T follicular helper cell (primary cell): ENCODE results near the gene PHF2.

Experiments used
- DNase-seq: peaks from one replicate; pipeline ENCODE4 v3.0.0-alpha.2; 2020; ENCODE audit warnings: low read depth

PHF2 gene

DNA sequence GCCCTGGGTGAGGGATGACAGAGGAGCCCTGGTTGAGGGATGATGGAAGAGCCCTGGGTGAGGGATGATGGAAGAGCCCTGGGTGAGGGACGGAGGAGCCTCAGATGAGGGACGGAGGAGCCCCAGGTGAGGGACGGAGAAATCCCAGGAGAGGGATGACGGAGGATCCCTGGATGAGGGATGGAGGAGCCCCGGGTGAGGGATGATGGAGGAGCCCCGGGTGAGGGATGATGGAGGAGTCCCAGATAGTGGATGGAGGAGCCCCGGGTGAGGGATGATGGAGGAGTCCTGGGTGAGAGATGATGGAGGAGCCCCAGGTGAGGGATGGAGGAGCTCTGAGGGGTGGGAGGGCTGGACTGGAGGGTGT lies 10.9 kb downstream of the PHF2 start:
- DNase-seq, result no peak

DNA sequence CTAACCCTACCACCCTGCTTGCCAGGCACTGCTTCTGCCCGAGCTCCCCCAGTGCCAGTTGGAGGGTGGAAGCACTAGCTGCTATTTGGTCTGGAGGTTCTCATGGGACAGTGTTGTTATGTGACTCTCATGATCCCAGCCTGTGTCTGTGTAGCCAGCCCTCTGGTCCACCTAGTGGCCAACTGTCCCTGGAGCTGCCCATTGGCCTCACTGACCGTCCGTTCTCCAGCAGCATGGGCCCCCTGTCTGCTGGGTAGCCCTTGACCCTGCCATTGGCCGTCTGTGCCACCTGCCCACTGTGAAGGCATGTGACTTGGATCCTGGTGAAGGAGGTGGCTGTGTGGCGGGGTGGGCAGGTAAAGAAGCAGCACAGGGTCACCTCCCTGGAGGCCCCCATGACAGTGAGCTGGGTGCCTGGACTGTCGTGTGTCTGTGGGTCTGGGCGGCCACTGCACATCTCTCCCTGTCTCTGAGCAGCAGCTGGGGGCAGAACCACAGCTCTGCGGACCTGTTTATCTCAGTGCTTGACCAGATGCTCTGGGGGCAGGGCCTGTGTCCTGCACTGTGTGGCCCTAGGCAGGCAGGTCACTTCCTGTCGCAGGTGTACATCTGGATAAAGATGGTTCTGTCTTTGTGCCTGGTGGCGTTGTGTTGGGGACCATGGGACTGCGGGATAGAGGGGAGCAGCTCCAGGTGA lies 11.4 kb downstream of the PHF2 start:
- no peak for DNase-seq

DNA sequence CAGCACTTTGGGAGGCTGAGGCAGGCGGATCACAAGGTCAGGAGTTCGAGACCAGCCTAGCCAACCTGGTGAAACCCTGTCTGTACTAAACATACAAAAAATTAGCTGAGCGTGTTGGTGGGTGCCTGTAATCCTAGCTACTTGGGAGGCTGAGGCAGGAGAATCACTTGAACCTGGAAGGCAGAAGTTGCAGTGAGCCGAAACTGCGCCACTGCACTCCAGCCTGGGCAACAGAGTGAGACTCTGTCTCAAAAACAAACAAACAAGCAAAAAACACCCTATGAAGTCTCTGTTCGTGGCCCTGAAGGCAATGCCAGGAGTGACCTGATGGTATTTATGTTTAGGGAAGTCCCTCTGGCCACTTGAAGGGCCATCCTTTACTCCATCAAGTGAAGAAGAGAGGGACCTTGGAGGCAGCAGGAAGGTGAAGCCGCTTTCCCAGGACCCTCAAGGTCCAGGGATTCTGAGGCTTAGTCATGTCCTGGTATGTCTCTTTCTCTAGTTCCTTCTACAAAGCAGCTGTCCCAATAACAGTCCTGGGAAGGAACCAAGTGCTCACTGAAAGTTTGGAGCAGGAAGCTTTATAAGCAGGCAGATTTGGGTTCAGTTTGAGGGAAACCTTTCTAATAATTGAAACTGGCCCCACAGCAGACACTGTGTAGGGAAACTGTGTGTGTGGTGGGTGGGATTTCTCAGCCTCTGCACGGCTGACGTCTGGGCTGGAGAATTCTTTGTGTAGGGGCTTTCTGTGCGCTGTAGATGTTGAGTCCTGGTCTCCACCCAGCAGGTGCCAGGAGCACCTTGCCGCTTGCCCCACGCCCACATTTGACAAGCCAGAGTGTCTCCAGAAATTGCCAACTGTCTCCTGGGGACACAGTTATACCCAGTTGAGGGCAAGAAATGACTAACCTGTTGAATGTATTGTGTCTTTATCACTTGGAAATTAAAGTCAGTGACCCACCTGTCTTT lies 12.5 kb downstream of the PHF2 start:
- DNase-seq, result no peak

DNA sequence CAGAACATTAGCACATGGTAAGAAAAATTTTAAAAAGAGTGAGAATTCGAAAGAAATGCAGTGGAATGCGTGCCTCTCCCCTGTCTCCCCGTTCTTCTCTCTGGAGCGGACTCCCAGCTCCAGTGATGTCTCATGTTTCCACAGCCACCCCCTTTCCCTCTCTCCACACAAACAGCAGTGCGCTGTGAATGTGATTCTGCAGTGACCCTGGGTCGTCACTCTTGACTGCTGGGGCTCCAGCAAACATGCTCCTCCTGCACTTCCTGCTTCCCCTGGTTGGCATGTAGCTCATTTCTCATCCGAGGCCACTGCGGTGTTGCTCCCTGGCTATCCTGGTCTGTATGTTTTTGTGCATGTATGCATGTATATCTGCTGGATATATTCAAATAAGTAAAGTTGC lies 13.3 kb downstream of the PHF2 start:
- no peak for DNase-seq

DNA sequence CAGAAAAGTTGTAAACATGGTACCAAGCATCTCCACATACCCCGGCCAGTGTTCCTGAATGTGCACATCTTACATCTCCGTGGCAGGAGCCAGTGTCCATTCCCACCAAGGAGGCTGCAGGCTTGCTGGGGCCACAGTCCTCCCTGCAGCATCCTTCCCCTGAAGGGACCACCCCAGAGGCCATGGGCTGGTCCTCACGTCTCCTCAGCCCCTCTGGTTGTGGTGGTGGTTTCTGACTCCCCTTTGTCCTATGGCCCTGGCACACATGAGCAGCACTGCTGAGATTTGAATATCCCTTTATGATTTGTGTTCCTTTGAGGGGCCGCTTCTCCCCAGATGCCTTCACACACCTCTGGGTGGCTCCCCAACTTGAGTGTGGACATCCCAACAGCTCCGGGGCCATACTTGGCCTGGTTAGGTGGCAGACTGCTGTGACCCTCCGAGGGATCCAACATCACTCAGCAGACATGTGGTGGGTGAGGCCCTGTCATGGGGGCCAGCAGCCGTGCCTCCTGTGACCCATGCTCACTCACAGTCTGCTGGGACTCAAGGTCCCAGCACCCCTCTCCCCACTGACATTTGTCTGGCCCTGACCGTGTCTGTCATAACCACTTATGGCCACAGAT lies 14.3 kb downstream of the PHF2 start:
- no peak for DNase-seq

DNA sequence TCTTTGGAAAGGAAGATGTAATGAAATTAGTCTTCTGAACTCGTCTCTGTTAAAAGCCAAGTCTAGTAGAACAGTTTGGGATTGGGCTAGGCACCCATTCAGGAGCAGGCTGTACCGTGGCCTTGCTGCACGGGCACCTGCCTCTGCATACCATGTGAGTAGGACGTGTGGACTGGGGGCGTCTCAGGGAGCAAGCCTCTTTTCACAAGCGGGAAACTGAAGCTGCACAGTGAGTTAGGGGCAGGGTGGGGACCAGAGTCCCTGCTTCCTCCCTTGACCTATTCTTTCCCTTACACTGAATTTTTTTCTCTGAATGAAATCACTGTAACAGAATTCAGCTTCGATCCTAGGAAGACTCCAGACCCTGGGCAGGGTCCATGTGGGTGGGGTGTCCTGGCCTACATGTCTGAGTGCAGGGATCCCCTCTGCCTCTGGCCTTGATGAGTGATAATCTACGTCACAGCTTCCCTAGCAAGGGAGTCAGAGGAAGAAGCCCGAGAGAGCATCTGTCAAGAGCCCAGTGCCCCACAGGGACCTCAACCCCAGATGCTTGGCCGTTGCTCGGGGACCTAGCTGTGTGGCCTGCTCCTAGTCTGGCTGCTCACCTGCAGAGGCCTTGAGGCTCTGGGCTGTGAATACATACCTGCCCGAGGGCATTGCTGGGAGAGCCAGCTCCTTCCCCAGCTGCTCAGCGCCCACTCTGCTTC lies 15.1 kb downstream of the PHF2 start:
- DNase-seq, result no peak

DNA sequence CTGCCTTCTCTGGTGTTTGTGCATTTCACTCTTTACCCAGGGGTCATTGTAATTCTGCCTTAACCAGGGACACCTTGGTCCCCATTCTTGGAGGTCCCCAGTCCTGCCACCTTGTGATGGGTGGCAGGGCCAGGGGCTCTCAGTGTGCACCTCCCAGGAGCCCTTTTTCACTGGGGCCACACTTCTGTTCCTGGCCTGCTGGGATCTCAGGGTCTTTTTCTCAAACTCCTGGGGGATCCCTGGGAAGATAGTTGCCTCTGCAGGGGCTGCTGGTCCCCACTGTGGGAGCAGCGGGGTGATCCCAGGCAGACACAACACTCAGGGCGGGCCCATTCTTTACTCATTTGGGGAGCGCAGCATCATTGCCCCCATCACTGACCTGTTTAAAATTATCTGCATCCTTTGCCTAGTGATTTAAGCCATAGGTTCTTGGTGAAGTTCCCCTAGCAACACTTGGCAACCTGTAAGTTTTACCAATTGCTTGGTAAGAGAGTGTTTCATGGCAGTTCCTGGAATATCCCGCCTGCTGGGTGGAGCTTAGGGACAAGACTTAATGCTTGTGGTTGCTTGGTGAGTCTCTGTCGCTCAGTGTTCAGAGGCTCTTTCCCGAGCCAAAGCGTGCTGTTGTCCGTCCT lies 15.7 kb downstream of the PHF2 start:
- DNase-seq, result no peak

DNA sequence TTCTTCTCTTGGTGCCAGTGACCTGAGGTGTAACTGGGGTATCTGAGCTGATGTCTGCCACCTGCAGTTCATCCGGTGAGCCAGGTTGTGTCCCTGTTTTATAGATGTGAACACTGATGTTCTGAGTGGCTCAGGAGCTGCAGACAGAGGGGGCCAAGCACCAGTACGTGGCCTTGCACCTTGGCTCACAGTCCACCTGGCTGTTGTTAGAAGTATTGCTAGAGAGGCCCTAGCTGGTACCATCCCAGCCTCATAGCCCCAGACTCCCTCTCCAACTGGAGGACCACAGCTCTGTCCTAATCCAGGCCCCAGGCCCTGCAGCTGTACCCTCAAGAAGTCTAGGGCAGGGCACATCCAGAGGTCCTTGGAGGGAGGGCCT lies 16.2 kb downstream of the PHF2 start:
- DNase-seq, result no peak

DNA sequence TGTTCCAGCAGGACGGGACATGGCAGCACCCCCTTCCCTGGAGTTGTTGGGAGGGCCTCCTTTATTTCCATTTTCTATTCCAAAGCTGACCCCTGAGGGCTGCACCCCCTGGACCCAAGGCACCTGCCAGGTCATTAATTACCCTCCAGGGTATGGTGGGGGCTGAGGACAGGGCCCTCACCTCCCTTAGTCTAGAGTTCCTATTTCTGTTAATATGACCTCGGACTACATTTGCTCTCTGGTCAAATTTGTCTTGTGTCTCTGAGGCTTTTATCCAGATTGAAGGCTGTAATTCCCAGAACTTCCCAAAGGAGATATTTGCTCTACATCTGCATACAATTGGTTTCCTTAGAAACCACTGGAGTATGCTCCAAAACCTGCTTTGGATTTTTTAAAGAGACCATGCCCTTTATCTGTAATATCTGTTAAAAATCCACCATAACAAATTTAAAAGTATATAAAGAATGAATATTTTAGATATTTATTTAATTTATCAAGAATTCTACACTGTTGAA lies 16.8 kb downstream of the PHF2 start:
- no peak for DNase-seq

DNA sequence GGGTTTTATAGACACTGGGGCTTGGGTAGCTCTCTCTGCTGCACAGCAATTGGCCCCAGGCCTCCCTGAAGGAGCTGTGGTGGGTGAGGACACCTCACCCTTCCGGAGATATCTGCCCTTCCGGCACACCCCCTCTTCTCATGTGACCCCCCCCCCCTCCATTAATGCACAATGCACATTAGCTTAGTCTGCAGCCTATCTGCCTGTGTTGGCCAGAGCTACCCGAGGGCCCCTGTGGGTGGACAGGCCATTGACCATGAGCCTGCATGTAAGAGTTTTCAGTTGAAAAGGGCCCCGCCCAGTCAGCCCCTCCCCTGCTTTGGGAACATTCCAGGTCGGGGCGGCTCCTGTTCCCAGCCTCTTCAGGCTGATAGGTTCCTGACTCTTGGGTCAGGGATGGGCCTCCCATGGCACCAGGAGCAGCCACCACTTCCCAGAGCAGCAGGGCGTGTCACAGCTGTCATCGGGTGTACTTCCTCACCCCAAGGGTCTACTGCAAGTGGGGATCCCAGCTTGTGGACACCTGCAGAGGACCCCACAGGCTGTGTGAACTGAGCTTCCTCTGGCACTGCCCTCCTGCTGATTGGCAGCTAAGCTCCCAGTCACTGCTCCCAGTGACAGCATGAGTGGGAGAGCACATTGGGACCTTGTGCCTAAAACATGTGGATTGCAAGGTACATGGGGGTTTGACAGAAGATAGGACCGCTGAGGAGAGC lies 17.8 kb downstream of the PHF2 start:
- DNase-seq, result no peak

DNA sequence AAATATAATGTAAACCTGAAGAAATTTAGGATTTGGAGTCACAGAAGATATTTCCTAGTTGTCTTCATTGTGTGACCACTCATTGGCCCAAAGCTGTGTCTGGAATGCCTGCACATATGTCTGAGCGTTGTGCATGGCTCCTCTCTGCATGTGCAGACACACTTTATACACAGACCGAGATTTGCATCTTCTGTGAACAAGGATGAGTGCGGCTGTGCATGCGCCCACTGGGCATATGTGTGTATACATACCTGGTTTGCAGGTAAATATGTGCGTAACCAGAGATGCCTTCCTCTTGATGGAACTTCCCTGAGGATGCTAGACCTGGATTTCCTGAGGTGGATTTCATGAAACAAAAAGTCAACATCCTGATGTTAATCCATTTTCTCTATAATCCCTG lies 19.1 kb downstream of the PHF2 start:
- DNase-seq, result no peak

DNA sequence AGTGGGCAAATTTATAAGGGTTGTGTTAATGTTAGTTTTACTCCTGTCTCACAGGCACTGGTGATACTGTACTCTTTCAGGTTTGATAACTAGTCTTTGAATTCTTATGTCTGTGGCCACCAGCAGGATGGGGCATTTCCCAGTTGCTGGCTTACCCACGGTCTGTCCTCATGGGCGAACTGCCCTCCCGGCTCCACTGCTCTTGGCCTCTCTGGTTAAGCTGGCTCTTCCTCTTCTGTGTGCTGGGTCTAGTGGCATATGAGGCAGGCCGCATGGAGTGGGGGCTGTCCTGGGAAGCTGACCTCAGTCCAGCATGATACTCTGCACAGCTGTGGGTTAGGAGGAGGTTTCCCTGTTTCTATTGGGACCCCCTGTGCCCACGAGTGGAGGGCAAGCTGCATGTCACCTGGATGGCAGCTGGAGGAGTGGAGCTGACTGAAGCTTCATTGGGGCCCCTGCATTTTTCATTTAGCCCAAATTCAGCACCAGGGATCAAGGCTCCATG lies 19.5 kb downstream of the PHF2 start:
- no peak for DNase-seq

DNA sequence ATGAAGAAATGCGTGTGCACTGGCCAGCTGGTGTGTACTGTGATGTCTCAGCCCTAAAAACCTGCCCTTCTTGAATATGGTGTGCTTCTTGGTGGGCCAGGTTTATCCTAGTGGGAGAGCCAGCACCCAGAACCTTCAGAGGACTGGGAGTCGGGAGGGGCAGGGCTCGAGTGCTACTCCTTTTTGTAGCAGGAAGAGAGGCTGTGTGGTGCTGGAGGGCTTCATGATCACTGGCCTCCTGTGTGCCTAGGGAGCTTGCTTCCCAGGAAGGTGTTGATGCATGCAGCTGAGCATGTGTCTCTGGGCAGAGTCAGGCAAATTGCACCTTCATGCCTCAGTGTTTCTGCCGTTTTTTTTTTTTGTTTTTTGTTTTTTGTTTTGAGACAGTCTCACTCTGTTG lies 20.0 kb downstream of the PHF2 start:
- no peak for DNase-seq

DNA sequence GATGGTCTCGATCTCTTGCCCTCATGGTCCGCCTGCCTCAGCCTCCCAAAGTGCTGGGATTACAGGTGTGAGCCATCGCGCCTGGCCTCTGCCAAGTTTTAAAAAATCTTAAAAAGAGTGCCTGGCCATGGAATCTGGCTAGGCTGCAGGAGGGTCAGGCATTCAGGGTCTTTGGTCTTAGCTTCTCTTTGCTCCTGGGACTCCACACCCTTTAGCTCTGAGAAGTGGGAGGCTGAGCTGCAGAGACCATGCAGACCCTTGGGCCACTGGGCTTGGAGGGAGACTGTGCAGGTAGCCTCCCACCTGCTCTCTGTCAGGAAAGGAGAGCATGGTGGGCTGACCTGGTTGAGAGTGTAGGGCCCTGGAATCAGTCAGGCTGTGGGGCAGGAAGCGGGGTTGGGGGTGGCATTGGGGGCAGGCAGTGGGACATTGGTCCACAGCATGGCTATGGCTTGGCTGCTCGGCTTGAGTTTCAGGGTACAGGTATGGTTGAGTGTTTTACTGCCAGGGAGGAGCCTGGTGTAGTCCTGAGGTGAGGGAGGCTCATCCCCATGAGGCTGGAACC lies 20.8 kb downstream of the PHF2 start:
- DNase-seq, result no peak

DNA sequence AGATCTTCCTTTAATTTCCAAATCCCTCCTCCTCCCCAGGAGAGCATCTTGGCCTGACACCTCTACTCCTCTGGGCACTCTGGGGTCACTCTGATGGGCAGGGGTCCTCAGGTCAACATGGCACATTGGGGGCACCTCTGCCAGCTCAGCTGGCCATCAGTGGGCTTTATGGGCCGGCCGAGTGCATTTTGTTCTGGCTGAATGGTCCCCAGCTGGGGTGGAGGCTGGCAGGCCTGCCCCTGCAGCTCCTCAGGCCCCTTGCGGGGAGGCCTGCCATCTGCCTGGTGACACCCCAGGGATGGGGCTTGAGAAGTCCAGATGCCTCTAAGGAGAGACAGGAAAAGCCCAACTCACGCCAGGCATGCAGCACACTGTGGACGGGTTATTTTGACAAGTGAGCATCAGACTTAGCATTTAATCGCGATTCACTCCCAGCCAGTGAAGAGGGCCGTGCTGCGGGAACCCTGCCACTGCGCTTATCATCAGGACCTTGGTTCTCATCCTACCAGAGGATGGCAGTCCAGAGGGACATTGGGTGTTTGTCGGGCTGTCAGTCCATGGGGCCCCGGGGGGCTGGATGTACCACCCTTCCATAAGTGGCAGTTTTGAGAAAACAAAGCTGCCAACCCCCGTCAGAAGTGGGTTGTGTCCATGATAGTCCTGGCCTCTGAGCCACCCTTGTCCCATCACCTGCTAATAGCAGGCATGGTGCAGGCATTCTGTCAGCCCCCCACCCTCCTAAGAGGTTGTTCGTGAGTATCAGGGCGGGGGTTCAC lies 21.7 kb downstream of the PHF2 start:
- no peak for DNase-seq

DNA sequence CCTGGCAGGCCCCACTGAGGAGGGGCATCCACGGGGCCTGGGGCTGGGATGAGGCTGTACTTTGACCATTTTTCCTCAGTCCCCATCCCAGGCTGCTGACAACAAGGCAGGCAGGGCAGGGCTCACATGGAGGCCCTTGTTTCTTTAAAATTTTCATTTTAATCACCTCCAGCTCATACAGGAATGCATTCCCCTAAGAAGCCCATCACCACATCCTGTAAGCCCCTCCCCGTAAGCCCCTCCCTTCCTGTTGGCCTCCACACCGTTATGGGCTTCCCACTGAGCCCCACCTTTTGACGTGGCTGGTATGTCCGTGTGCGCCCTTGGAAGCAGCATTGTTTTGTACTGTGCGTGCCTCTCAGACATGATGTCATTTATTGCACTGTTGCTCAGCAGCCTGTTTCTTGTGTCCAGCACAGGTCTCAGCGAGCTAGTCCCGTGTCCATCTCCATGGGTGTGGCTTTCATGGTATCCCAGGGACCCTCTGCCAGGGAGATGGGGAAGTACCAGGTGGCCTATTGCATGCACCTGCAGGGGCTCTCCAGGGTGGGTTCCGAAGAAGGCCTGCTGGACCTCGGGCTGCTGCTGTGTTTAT lies 22.4 kb downstream of the PHF2 start:
- no peak for DNase-seq

DNA sequence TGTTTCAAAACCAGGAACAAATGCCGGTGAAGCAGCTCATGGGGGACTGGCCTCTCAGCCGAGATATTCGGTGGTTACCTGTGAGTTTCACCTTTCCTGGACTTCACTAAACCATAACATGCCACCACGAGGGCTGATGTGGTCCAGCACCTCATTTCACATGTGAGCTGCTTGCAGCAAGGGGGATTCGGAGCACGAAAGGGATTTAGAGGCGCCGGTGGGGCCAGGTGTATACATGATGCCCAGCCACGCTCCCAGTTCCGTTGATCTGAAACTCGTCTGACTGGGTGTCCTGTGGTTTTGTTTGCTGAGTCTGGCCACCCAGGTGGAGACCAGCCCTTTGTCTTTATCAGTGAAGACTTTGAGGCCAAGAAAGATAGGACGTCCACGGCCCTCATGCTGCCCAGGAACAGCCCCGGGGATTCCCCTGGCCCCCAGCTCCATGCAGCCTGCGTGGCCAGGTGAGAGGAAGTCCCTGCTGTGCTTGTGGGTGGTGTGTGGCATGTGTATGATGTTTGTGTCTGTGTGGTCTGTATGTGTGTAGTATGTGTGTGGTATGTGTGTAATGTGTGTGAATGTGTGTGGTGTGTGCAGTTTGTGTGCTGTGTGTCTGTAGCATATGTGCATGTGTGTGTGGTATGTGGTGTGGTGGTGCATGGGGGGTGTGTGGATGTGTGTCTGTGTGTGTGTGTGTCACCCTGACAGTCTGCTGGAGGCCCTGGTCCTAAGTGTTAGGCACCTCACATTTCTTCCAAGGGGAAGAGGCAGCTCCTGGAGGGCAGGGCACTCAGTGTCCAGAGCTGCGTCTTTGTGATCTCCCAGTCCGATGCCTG lies 23.4 kb downstream of the PHF2 start:
- DNase-seq, result no peak

DNA sequence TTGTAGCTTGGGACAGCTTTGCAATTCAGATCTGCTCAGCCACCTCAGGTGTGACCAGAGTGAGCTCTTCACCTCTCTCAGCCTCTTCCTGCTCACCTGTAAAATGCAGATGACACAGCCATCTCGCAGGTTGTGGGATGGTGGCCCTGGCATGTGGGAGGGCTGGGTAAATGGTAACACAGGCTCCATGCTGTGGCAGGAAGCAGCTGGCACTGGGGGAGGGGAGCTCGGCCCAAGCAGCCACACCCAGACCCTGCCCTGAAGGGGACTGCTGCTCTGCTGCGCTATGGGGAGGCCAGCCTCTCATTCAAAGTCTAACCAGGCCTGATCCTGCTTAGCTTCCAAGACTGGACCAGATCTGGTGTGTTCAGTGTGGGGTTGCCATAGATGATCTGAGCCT lies 24.1 kb downstream of the PHF2 start:
- no peak for DNase-seq
